Mammary epithelial cell (primary cell): ENCODE results near the gene CNIH3.

Experiments used
- CTCF ChIP-seq, 2 donors: IDR thresholded peaks in 1 of 2; conservative IDR thresholded peaks in 1 of 2; 2 replicates each; pipeline ENCODE4 v1.5.1; 2011 to 2012; ENCODE audit warnings: inconsistent platforms in 2 of 2, low read length in 2 of 2, mild to moderate bottlenecking in 2 of 2, control low read depth in 1 of 2, low read depth in 1 of 2; ENCODE audit not compliant: insufficient read depth in 1 of 2; ENCODE audit errors: extremely low read depth in 1 of 2
- EZH2 ChIP-seq: IDR thresholded peaks from 2 replicates; pipeline ENCODE4 v1.6.1; 2012; ENCODE audit warnings: low read length, inconsistent platforms, borderline replicate concordance

- no peak for TF ChIP-seq EZH2
- no peak for TF ChIP-seq CTCF (conservative IDR thresholded peaks at IDR 0.05 in 1 of 2, IDR thresholded peaks at IDR 0.05 in 1 of 2; ENCODE audit: extremely low read depth in 1 of 2, insufficient read depth in 1 of 2, low read depth in 1 of 2, low read length in 2 of 2)
Observed at GRCh38 chr1:224681816-224682215, 65.7 kb downstream of the CNIH3 start.
